B cell (primary cell): Measurements from ENCODE around the gene RNF19B. TPM values are rescaled to one million over a fixed set of nuclear protein-coding genes. Genes with fewer than 3 reads are reported as not detected.

Experiments
- ATAC-seq: fragments of 200-7000 bp; cut with Tn5 transposase; one replicate; pipeline ENCODE4 v1.10.0; 2021; ENCODE audit warnings: low read depth, mild to moderate bottlenecking, moderate number of reproducible peaks, moderate library complexity
- CTCF ChIA-PET: fragments of 350-600 bp; sonication (Branson Sonifier 250); formaldehyde crosslinking; loops from one replicate; lab custom pipeline; 2021; ENCODE audit warnings: antibody characterized with exemption, inconsistent platforms; lab: Charles Lee
- POLR2A ChIA-PET: fragments of 350-600 bp; sonication (Branson Sonifier 250); formaldehyde crosslinking; loops from one replicate; lab custom pipeline; 2021; ENCODE audit warnings: antibody characterized with exemption; lab: Charles Lee
- DNase-seq: peaks from one replicate; pipeline ENCODE4 v3.0.0; 2013
- H2AFZ ChIP-seq: 2 replicates; pipeline ENCODE4 v1.6.1; 2012; ENCODE audit warnings: mild to moderate bottlenecking, low read depth, low read length; ENCODE audit not compliant: insufficient read depth, poor library complexity, severe bottlenecking
- H3K27ac ChIP-seq, 2 donors: 1 replicate in 1 of 2; 2 replicates in 1 of 2; pipeline ENCODE4 v1.5.1; 2012 to 2013; ENCODE audit warnings: low read length in 2 of 2, mild to moderate bottlenecking in 2 of 2, moderate library complexity in 1 of 2
- H3K27me3 ChIP-seq, 4 experiments: fragments of 200-600 bp in 1 of 4; sonication (generic) in 1 of 4; replicated peaks in 1 of 4; 1 replicate in 2 of 4; 2 replicates in 2 of 4; pipeline versions ENCODE4 v1.6.1 to v1.7.0; 2013 to 2016; ENCODE audit warnings: low read length in 3 of 4, mild to moderate bottlenecking in 2 of 4, mixed read lengths in 1 of 4, moderate library complexity in 1 of 4; ENCODE audit not compliant: insufficient read depth in 4 of 4, control insufficient read depth in 3 of 4; ENCODE audit errors: control extremely low read depth in 1 of 4
- H3K36me3 ChIP-seq, 2 experiments: replicated peaks in 1 of 2; 1 replicate in 1 of 2; 2 replicates in 1 of 2; pipeline versions ENCODE4 v1.6.1 to v1.7.1; 2013; ENCODE audit warnings: low read length in 1 of 2; ENCODE audit not compliant: insufficient read depth in 2 of 2, control insufficient read depth in 1 of 2; ENCODE audit errors: control extremely low read depth in 1 of 2, extremely low read depth in 1 of 2
- H3K4me1 ChIP-seq, 2 donors: fragments of 200-600 bp in 1 of 2; sonication (generic) in 1 of 2; 1 replicate in 1 of 2; 2 replicates in 1 of 2; pipeline versions ENCODE4 v1.5.1 to v1.6.1; 2013 to 2017; ENCODE audit warnings: low read length in 2 of 2; ENCODE audit not compliant: control insufficient read depth in 2 of 2, insufficient read depth in 2 of 2
- H3K4me2 ChIP-seq: replicated peaks from 2 replicates; pipeline ENCODE3; 2012; ENCODE audit warnings: mild to moderate bottlenecking, low read depth, low read length; ENCODE audit not compliant: poor library complexity, severe bottlenecking
- H3K4me3 ChIP-seq, 5 experiments: fragments of 200-600 bp in 1 of 5; sonication (generic) in 1 of 5; 1 replicate in 3 of 5; 2 replicates in 2 of 5; pipeline versions ENCODE4 v1.5.1 to v1.7.0; 2011 to 2016; ENCODE audit warnings: low read length in 4 of 5, mild to moderate bottlenecking in 4 of 5, low read depth in 2 of 5, control low read depth in 1 of 5, moderate library complexity in 1 of 5; ENCODE audit not compliant: insufficient read depth in 1 of 5; ENCODE audit errors: control extremely low read depth in 1 of 5, extremely low read depth in 1 of 5
- H3K79me2 ChIP-seq: fragments of 200-600 bp; sonication (generic); one replicate; pipeline ENCODE4 v1.6.0; 2016; ENCODE audit warnings: low read length; ENCODE audit not compliant: control insufficient read depth, insufficient read depth
- H3K9ac ChIP-seq: fragments of 200-600 bp; sonication (generic); 2 replicates; pipeline ENCODE4 v1.6.1; 2017; ENCODE audit warnings: mild to moderate bottlenecking, low read length, moderate library complexity
- H3K9me3 ChIP-seq, 3 donors: one replicate each; pipeline versions ENCODE4 v1.6.1 to v1.7.1; 2013; ENCODE audit warnings: low read length in 2 of 3; ENCODE audit not compliant: control insufficient read depth in 2 of 3, insufficient read depth in 1 of 3; ENCODE audit errors: control extremely low read depth in 1 of 3
- H4K20me1 ChIP-seq: 2 replicates; pipeline ENCODE4 v1.6.0; 2012; ENCODE audit warnings: mild to moderate bottlenecking, low read length; ENCODE audit not compliant: insufficient read depth, control insufficient read depth, poor library complexity, severe bottlenecking
- H3K27ac Mint-ChIP-seq: one replicate; pipeline ENCODE4 v1.8.0; 2021; ENCODE audit warnings: mixed read lengths
- H3K27me3 Mint-ChIP-seq: one replicate; pipeline ENCODE4 v1.8.0; 2021; ENCODE audit warnings: mixed read lengths
- H3K4me1 Mint-ChIP-seq: one replicate; pipeline ENCODE4 v1.8.0; 2021; ENCODE audit warnings: mixed read lengths
- H3K4me3 Mint-ChIP-seq: one replicate; pipeline ENCODE4 v1.8.0; 2021; ENCODE audit warnings: mixed read lengths
- H3K9me3 Mint-ChIP-seq: one replicate; pipeline ENCODE4 v1.8.0; 2022; ENCODE audit warnings: mixed read lengths; ENCODE audit not compliant: insufficient read depth
- CTCF ChIP-seq: fragments of 200-600 bp; IDR thresholded peaks from one replicate; pipeline ENCODE4 v1.8.0; 2022; ENCODE audit warnings: antibody characterized with exemption, mild to moderate bottlenecking
- EZH2 ChIP-seq: IDR thresholded peaks from 2 replicates; pipeline ENCODE4 v1.6.1; 2012; ENCODE audit warnings: borderline replicate concordance, low read depth, mild to moderate bottlenecking, moderate library complexity, low read length; ENCODE audit not compliant: insufficient read depth, poor library complexity, severe bottlenecking
- WGBS: methylation state at CpG from one replicate; pipeline ENCODE4 v1.1.5; 2013; ENCODE audit warnings: missing lambda C conversion rate; ENCODE audit not compliant: insufficient coverage; 5-methylcytosine and 5-hydroxymethylcytosine counted together
- intact Hi-C: fragments of 100-400 bp; cut with micrococcal nuclease; formaldehyde crosslinking; loops from one replicate; pipeline ENCODE4 v1.10.0; 2022
- polyA plus RNA-seq: library from polyadenylated mRNA; depleted of rRNA; stranded (reverse); fragments of >200 nt; gene quantifications from 2 replicates; pipeline ENCODE4 v1.2.3, GENCODE V29; 2012
- total RNA-seq, 2 donors: library from RNA; stranded (reverse); fragments of 120-200 nt in 1 of 2; gene quantifications; 1 replicate in 1 of 2; 2 replicates in 1 of 2; pipeline versions ENCODE4 v1.2.3 to v1.2.4, GENCODE V29; 2013 to 2022

Gene RNF19B
- total and polyA plus RNA-seq, 2 donors (not counting 1 experiment from before 2014, with no cell fraction given) = 29.9 to 40.3 TPM

- Mint-ChIP-seq H3K27me3 (no peaks in the 10 kb centered on the region), H3K4me3 (no peak overlapping the region), H3K9me3 (no peaks in the 10 kb centered on the region), H3K27ac (no peak overlapping the region), H3K4me1 (no peaks in the 10 kb centered on the region)
- Histone ChIP-seq H3K4me3 (no peak overlapping the region), H3K9ac (no peak overlapping the region), H3K79me2 (no peaks in the 10 kb centered on the region), H3K9me3 (no peaks in the 10 kb centered on the region), H3K4me2 (no peak overlapping the region), H4K20me1 (no peaks in the 10 kb centered on the region), H2AFZ (no peak overlapping the region), H3K27me3 (no peaks in the 10 kb centered on the region), H3K27ac (no peak overlapping the region), H3K36me3 (peaks cover 2 to 78% of the 10 kb centered on the region in 2 experiments), H3K4me1 (no peaks in the 10 kb centered on the region)
- WGBS = 91% methylated on average over 4 of the region's 4 CpGs
- DNase-seq (no peak), ATAC-seq (no peak)
- TF ChIP-seq CTCF (no peak), EZH2 (no peak)
- intact Hi-C loops = no loop called here
- ChIA-PET POLR2A (no interaction called here), CTCF (interaction anchor here (1.0 to 15.0 kb wide), 7 partner anchors 15 to 147 kb away, joined by 3 to 205 read pairs (median 6); partner anchors contain the start of gene AZIN2)
These were observed 24.8 kb downstream of the RNF19B start for GRCh38 chr1:32939655-32940371.

GRCh38 chr1:32937061-32937460, 27.5 kb downstream of the RNF19B start:
- DNase-seq (no peak), ATAC-seq (no peak)
- Histone ChIP-seq H3K9ac (no peak overlapping the region), H3K4me3 (no peak overlapping the region), H3K4me2 (no peak overlapping the region), H3K4me1 (no peaks in the 10 kb centered on the region), H4K20me1 (no peaks in the 10 kb centered on the region), H3K36me3 (peaks cover 2 to 57% of the 10 kb centered on the region in 2 experiments), H2AFZ (no peak overlapping the region), H3K27ac (no peak overlapping the region), H3K27me3 (no peaks in the 10 kb centered on the region), H3K9me3 (no peaks in the 10 kb centered on the region), H3K79me2 (no peaks in the 10 kb centered on the region)
- ChIA-PET CTCF (interaction anchor here (0.8 to 15.0 kb wide), 9 partner anchors 11 to 149 kb away, joined by 3 to 205 read pairs (median 3); no protein-coding TSS in a partner anchor), POLR2A (no interaction called here)
- Mint-ChIP-seq H3K4me1 (no peaks in the 10 kb centered on the region), H3K4me3 (no peak overlapping the region), H3K27me3 (no peaks in the 10 kb centered on the region), H3K27ac (no peak overlapping the region), H3K9me3 (no peaks in the 10 kb centered on the region)
- WGBS = 100% methylated on average over 3 of the region's 4 CpGs
- intact Hi-C loops = no loop called here
- no peak for TF ChIP-seq CTCF
- TF ChIP-seq EZH2 = no peak
